Activated CD4-positive, alpha-beta memory T cell treated with anti-CD3 and anti-CD28 coated beads, Interleukin-2, amount 10 ng/mL, durations not matched to agents 7 days and 5 days (primary cell): Measurements from ENCODE around the gene TBC1D1. TPM values are rescaled to one million over a fixed set of nuclear protein-coding genes. Genes with fewer than 3 reads are reported as not detected.
A peak's percentile ranks its signal among the peaks of the same experiment; 100 is the strongest.

Source experiments
- CTCF ChIA-PET: fragments of 350-600 bp; sonication (Branson Sonifier 250); formaldehyde crosslinking; loops from one replicate; lab custom pipeline; 2021; ENCODE audit warnings: antibody characterized with exemption, inconsistent platforms; lab: Charles Lee
- POLR2A ChIA-PET: fragments of 350-600 bp; sonication (Branson Sonifier 250); formaldehyde crosslinking; loops from one replicate; lab custom pipeline; 2021; ENCODE audit warnings: antibody characterized with exemption; lab: Charles Lee
- DNase-seq: peaks from one replicate; pipeline ENCODE4 v3.0.0-alpha.2; 2020
- H3K27ac Mint-ChIP-seq: one replicate; pipeline ENCODE4 v1.8.0; 2021; ENCODE audit warnings: mild to moderate bottlenecking, mixed read lengths
- H3K27me3 Mint-ChIP-seq: one replicate; pipeline ENCODE4 v1.8.0; 2021; ENCODE audit warnings: mixed read lengths
- H3K36me3 Mint-ChIP-seq: one replicate; pipeline ENCODE4 v1.8.0; 2021; ENCODE audit warnings: low read depth, mixed read lengths
- H3K4me1 Mint-ChIP-seq: one replicate; pipeline ENCODE4 v1.8.0; 2021; ENCODE audit warnings: mixed read lengths
- H3K4me3 Mint-ChIP-seq: one replicate; pipeline ENCODE4 v1.8.0; 2021; ENCODE audit warnings: mild to moderate bottlenecking, mixed read lengths
- H3K9me3 Mint-ChIP-seq: one replicate; pipeline ENCODE4 v1.8.0; 2021; ENCODE audit warnings: mixed read lengths
- total RNA-seq, 2 experiments: library from RNA; stranded (reverse); gene quantifications; one replicate each; pipeline ENCODE4 v1.2.3, GENCODE V29; 2021

The TBC1D1 gene
- 10 to 100 TPM; 58.8 to 62.3 TPM for total RNA-seq

- H3K36me3 Mint-ChIP-seq, result peaks cover 25% of the 10 kb centered on the region
- H3K4me1 Mint-ChIP-seq, result peaks cover 36% of the 10 kb centered on the region
- DNase-seq, result peak; percentile 58
- H3K4me3 Mint-ChIP-seq, result peak within 1 kb of the TSS; percentile 96
- POLR2A ChIA-PET, result interaction anchor here (0.6 to 3.0 kb wide), 11 partner anchors 12 to 204 kb away, joined by 3 to 31 read pairs (median 3); partner anchors contain the start of genes PGM2 and RELL1
- CTCF ChIA-PET, result interaction anchor here (0.9 to 1.3 kb wide), 5 partner anchors 17 to 438 kb away, joined by 3 to 4 read pairs (median 3); no protein-coding TSS in a partner anchor
- H3K27me3 Mint-ChIP-seq, result peaks cover 13% of the 10 kb centered on the region
- peak within 1 kb of the TSS; percentile 91 for H3K27ac Mint-ChIP-seq
- H3K9me3 Mint-ChIP-seq, result no peaks in the 10 kb centered on the region
These were observed at the start of gene TBC1D1 for GRCh38 chr4:37890801-37891259. Gene TBC1D1 (plus strand): TSS chr4:37891084. CDS start chr4:37902096, 11,012 bp downstream.

DNA sequence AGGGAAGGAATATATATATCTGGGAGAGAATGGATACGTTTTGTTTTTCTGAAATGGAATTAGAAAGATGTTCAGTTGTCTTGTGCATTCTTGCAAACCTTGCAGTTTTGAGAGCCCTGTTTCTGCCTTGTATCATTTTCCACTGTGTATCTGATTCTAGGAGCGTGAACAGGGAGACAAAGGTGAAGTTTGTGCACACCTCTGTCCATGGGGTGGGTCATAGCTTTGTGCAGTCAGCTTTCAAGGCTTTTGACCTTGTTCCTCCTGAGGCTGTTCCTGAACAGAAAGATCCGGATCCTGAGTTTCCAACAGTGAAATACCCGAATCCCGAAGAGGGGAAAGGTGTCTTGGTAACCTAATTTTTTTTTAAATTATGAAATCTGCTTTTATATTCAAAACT, 46.7 kb upstream of the TBC1D1 start:
- Mint-ChIP-seq H3K27ac (no peak overlapping the region), H3K9me3 (no peaks in the 10 kb centered on the region), H3K27me3 (no peaks in the 10 kb centered on the region), H3K4me1 (no peaks in the 10 kb centered on the region), H3K36me3 (peaks cover 44% of the 10 kb centered on the region), H3K4me3 (no peak overlapping the region)
- CTCF ChIA-PET, result no interaction called here
- POLR2A ChIA-PET, result no interaction called here
- no peak for DNase-seq

DNA sequence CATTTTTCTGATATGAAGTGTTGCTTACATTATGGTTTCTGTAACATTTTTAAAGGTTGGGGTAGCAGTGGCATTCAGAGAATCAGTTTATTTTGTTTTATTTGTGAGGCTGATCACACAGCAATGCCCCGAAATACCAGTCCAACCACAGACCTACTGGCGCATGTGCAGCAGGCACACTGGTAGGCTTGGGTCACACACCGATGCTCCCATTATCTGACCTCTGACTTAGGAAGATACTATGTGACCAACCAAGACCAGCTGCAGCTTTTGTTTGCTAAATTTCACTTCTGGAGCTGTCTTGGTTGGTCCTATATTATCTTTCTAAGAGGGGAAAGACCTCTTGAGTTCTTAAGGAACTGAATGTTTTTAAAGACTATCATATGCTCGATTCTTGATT, 45.7 kb upstream of the TBC1D1 start:
- Mint-ChIP-seq H3K9me3 (no peaks in the 10 kb centered on the region), H3K36me3 (peaks cover 40% of the 10 kb centered on the region), H3K4me3 (no peak overlapping the region), H3K4me1 (no peaks in the 10 kb centered on the region), H3K27ac (no peak overlapping the region), H3K27me3 (no peaks in the 10 kb centered on the region)
- ChIA-PET POLR2A (interaction anchor here (0.9 kb wide), 1 partner anchor 46 kb away, joined by 3 read pairs; no protein-coding TSS in a partner anchor), CTCF (no interaction called here)
- DNase-seq, result no peak

DNA sequence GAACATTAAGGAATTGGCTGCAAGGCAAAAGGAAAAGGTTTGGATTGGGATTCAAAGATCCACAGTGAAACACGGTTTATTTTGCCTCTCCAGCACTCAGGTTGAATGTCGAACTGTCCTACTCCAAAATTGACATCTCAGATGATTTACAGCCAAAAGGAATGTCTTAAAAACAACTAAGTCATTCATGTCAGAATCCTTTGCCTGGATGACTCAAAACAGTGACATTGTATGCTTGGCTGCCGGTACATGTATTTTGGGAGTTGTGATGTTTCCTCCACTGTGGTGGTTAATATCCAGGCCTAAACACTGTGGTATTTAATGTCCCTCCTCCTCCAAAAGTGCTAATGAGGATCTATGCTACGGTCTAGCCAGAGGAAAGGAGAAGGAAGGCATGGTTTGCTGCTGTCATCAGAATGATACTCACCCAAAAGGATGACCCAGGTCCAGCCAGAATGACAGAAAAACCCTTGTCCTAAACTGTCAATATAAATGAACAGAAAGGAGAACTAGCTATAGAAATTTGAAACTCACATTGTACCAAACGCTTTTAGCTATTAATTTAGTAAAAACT, 43.5 kb upstream of the TBC1D1 start:
- ChIA-PET CTCF (no interaction called here), POLR2A (interaction anchor here (1.0 to 1.1 kb wide), 2 partner anchors 8 to 21 kb away, joined by 3 read pairs; partner anchors contain the start of gene PGM2)
- H3K27me3 Mint-ChIP-seq, result no peaks in the 10 kb centered on the region
- H3K4me3 Mint-ChIP-seq, result no peak overlapping the region
- H3K36me3 Mint-ChIP-seq, result peaks cover 39% of the 10 kb centered on the region
- DNase-seq, result no peak
- H3K9me3 Mint-ChIP-seq, result no peaks in the 10 kb centered on the region
- no peak overlapping the region for H3K27ac Mint-ChIP-seq
- H3K4me1 Mint-ChIP-seq, result no peaks in the 10 kb centered on the region

GRCh38 chr4:37852376-37852775, 38.5 kb upstream of the TBC1D1 start:
- peaks cover 33% of the 10 kb centered on the region for H3K36me3 Mint-ChIP-seq
- H3K4me1 Mint-ChIP-seq, result no peaks in the 10 kb centered on the region
- no peak overlapping the region for H3K4me3 Mint-ChIP-seq
- no peaks in the 10 kb centered on the region for H3K27me3 Mint-ChIP-seq
- DNase-seq, result no peak
- POLR2A ChIA-PET, result no interaction called here
- CTCF ChIA-PET, result no interaction called here
- no peak overlapping the region for H3K27ac Mint-ChIP-seq
- no peaks in the 10 kb centered on the region for H3K9me3 Mint-ChIP-seq

DNA sequence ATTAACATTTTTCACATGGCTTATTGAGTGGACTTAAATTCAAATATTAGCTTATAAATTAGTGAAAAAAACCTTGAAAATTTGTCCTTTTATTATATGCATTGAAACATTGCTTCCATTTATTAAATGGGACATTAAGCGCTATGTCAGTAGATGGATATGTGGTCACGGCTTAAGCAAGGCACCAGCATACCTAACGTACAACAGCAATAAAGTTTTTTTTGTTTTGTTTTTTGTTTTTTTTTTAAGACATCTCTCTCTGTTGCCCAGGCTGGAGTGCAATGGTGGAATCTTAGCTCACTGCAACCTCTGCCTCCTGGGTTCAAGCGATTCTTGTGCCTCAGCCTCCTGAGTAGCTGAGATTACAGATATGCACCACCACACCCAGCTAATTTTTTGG, 32.8 kb upstream of the TBC1D1 start:
- no peak for DNase-seq
- H3K9me3 Mint-ChIP-seq, result no peaks in the 10 kb centered on the region
- peaks cover 30% of the 10 kb centered on the region for H3K36me3 Mint-ChIP-seq
- CTCF ChIA-PET, result interaction anchor here (1.4 kb wide), 1 partner anchor 120 kb away, joined by 4 read pairs; no protein-coding TSS in a partner anchor
- POLR2A ChIA-PET, result no interaction called here
- no peak overlapping the region for H3K27ac Mint-ChIP-seq
- H3K4me3 Mint-ChIP-seq, result no peak overlapping the region
- no peaks in the 10 kb centered on the region for H3K27me3 Mint-ChIP-seq
- H3K4me1 Mint-ChIP-seq, result no peaks in the 10 kb centered on the region

GRCh38 chr4:37858872-37859271, 32.0 kb upstream of the TBC1D1 start:
- peaks cover 37% of the 10 kb centered on the region for H3K36me3 Mint-ChIP-seq
- CTCF ChIA-PET, result no interaction called here
- no peak overlapping the region for H3K4me3 Mint-ChIP-seq
- H3K9me3 Mint-ChIP-seq, result no peaks in the 10 kb centered on the region
- POLR2A ChIA-PET, result no interaction called here
- H3K27ac Mint-ChIP-seq, result no peak overlapping the region
- H3K4me1 Mint-ChIP-seq, result no peaks in the 10 kb centered on the region
- DNase-seq, result no peak
- H3K27me3 Mint-ChIP-seq, result no peaks in the 10 kb centered on the region

DNA sequence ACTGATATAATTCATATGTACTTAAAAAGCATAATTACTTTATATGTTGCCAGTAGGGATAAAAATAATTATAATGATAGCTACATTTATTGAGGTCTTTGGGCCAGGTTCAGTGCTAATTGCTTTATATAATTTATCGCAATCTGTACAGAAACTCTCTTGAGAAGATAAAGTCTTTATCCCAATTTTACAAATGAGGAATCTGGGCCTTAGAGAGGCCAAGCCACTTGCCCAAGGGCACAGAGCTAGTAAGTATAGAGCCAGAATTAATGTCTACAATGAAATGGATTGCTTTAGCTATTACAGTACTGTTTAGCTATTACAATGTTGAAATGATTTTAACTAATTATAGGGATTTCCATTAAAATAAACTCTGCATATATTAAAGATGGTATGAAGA, 30.6 kb upstream of the TBC1D1 start:
- CTCF ChIA-PET, result no interaction called here
- Mint-ChIP-seq H3K36me3 (peaks cover 30% of the 10 kb centered on the region), H3K4me3 (no peak overlapping the region), H3K9me3 (no peaks in the 10 kb centered on the region), H3K27me3 (no peaks in the 10 kb centered on the region), H3K4me1 (no peaks in the 10 kb centered on the region), H3K27ac (no peak overlapping the region)
- POLR2A ChIA-PET, result interaction anchor here (1.2 to 1.3 kb wide), 2 partner anchors 31 to 43 kb away, joined by 3 read pairs; partner anchors contain the start of gene TBC1D1
- DNase-seq, result no peak

DNA sequence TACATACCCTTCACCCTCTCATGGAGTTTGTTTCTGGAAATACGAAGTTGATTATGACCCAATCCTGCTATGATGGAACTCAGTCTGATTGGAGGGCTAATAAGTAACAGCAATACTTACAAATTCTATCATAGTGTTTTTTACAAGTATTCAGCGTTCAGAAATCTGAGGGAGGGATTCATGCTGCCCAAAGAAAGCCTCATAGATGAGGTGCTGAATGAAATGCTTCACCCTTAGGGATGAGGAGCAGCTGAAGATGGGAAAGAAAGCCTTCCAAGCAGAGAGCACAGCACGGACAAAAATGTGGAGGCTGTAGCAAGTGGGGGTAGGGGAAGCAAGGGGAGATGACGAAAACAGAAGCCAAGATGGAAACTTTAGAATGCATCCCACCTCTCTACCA, 27.9 kb upstream of the TBC1D1 start:
- Mint-ChIP-seq H3K9me3 (no peaks in the 10 kb centered on the region), H3K27me3 (no peaks in the 10 kb centered on the region), H3K27ac (no peak overlapping the region), H3K4me1 (no peaks in the 10 kb centered on the region), H3K36me3 (peaks cover 33% of the 10 kb centered on the region), H3K4me3 (no peak overlapping the region)
- CTCF ChIA-PET, result no interaction called here
- POLR2A ChIA-PET, result no interaction called here
- DNase-seq, result no peak

DNA sequence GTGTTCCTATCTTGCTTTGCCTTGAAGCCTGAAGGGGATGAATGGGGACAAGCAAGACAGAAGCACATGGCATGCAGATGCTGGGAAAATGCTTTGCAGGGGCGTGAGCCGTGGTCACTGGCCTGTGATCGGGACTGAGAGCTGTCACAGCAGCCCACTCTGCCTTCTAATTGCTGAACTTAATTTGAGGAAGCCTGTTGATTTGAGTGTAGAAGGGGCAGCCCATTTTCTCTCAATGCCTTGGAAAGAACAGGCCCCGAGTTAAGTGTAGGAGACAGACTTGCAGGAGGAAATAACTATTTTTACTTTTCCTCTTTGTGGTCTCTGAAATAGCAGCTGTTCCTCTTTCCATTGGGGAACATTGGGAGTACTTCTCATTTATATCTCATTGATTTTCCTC, 26.1 kb upstream of the TBC1D1 start:
- Mint-ChIP-seq H3K9me3 (no peaks in the 10 kb centered on the region), H3K4me1 (no peaks in the 10 kb centered on the region), H3K27ac (no peak overlapping the region), H3K4me3 (no peak overlapping the region), H3K36me3 (peaks cover 32% of the 10 kb centered on the region), H3K27me3 (no peaks in the 10 kb centered on the region)
- no peak for DNase-seq
- ChIA-PET CTCF (no interaction called here), POLR2A (no interaction called here)

GRCh38 chr4:37865450-37865849, 25.4 kb upstream of the TBC1D1 start:
- Mint-ChIP-seq H3K36me3 (peaks cover 32% of the 10 kb centered on the region), H3K27ac (no peak overlapping the region), H3K9me3 (no peaks in the 10 kb centered on the region), H3K4me1 (no peaks in the 10 kb centered on the region), H3K27me3 (no peaks in the 10 kb centered on the region), H3K4me3 (no peak overlapping the region)
- no peak for DNase-seq
- CTCF ChIA-PET, result no interaction called here
- POLR2A ChIA-PET, result no interaction called here

GRCh38 chr4:37867102-37867501, 23.8 kb upstream of the TBC1D1 start:
- DNase-seq, result no peak
- POLR2A ChIA-PET, result no interaction called here
- Mint-ChIP-seq H3K4me1 (peaks cover 5% of the 10 kb centered on the region), H3K36me3 (peaks cover 25% of the 10 kb centered on the region), H3K27me3 (no peaks in the 10 kb centered on the region), H3K4me3 (no peak overlapping the region), H3K27ac (no peak overlapping the region), H3K9me3 (no peaks in the 10 kb centered on the region)
- CTCF ChIA-PET, result no interaction called here

DNA sequence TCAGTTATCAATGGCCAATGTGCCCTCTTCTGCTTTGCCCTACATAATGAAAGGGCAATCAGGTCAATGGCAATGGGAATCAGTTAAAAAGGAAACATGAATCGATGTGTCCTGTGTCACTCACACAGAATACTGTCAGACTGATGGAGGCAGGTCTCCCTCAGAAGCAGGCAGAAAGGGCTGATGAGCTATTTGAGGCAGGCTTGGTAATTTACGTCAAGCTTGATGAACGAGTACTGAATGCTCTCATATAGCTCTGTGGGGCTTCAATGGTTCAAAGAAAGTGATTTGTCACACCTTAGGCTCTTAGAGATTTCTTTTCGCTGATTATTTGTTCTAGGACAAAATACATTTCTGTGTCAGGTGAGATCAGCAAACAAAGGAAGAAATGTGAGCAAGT, 22.6 kb upstream of the TBC1D1 start:
- CTCF ChIA-PET, result no interaction called here
- H3K4me1 Mint-ChIP-seq, result peaks cover 12% of the 10 kb centered on the region

More for the DNA sequence above, 22.6 kb upstream of the TBC1D1 start:
- DNase-seq, result no peak
- no peaks in the 10 kb centered on the region for H3K9me3 Mint-ChIP-seq
- H3K36me3 Mint-ChIP-seq, result peaks cover 21% of the 10 kb centered on the region
- no peaks in the 10 kb centered on the region for H3K27me3 Mint-ChIP-seq
- POLR2A ChIA-PET, result no interaction called here
- H3K27ac Mint-ChIP-seq, result no peak overlapping the region
- H3K4me3 Mint-ChIP-seq, result no peak overlapping the region
